ENCODE data around the gene CIAPIN1. TPM values are rescaled to one million over a fixed set of nuclear protein-coding genes. Genes with fewer than 3 reads are reported as not detected.

Gene CIAPIN1
- 71.3 and 81.2 TPM in 2 replicates for total RNA-seq

DNA sequence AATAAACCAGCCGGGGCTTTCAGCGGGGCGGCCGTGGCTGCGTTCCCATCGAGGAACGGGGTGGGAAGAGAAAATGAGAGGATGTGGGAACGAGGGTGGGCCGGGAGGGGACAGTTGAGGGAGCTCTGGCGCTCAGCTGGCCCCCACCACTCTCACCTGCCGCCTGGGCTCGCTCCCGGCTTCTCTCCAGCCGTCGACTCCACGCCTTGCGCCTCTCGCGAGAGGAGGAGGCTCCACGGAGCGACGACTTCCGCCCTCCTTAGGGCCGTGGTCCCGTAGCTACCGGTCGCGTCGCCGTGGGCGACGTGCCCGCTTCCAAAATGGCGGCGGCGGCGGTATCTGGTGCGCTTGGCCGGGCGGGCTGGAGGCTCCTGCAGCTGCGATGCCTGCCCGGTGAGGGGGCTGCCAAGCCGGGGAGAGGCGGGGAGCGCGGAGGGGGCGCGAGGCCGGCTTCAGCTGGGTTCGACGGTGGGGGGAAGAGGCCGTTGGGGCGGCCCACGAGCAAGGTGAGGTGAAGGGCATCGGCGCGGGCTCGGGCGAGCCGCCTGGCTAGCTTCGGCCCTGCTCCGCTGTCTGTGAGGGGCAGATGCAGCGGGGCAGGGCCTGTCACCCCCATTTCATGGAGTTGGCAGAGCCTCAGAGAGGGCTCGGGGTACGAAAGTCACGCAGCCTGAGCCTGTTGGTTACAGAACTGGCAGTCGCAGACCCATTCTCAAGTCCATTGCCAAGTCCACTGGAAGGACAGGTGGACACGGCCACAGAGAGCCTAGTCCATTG is at the start of gene CIAPIN1, which contains the start of gene COQ9:
Gene CIAPIN1 (minus strand): TSS at position 200 of the 777 bp plus-strand sequence. CDS start 6,457 bp downstream, outside the sequence.
Gene COQ9 (plus strand): TSS at position 294 of the 777 bp plus-strand sequence. CDS start 27 bp downstream, at position 321.
- DNase-seq (ENCODE audit: low read depth) = peak; percentile 84

GRCh38 chr16:57493767-57494166 is 46.6 kb upstream of the CIAPIN1 start:
- Histone ChIP-seq H3K36me3 (ENCODE audit: control insufficient read depth, insufficient read depth, low read length) (no peaks in the 10 kb centered on the region), H3K4me3 (ENCODE audit: low read depth, low read length) (no peak overlapping the region), H3K27me3 (ENCODE audit: control insufficient read depth, insufficient read depth, low read length) (no peaks in the 10 kb centered on the region)
- FAIRE-seq (no peak), DNase-seq (ENCODE audit: low read depth) (no peak)
- TF ChIP-seq, protein P1, sequence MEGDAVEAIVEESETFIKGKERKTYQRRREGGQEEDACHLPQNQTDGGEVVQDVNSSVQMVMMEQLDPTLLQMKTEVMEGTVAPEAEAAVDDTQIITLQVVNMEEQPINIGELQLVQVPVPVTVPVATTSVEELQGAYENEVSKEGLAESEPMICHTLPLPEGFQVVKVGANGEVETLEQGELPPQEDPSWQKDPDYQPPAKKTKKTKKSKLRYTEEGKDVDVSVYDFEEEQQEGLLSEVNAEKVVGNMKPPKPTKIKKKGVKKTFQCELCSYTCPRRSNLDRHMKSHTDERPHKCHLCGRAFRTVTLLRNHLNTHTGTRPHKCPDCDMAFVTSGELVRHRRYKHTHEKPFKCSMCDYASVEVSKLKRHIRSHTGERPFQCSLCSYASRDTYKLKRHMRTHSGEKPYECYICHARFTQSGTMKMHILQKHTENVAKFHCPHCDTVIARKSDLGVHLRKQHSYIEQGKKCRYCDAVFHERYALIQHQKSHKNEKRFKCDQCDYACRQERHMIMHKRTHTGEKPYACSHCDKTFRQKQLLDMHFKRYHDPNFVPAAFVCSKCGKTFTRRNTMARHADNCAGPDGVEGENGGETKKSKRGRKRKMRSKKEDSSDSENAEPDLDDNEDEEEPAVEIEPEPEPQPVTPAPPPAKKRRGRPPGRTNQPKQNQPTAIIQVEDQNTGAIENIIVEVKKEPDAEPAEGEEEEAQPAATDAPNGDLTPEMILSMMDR (IDR thresholded peaks at IDR 0.05; ENCODE audit: insufficient read depth, low read length, severe bottlenecking) = no peak

More for the DNA sequence above, at the start of gene CIAPIN1, which contains the start of gene COQ9:
- FAIRE-seq = no peak
- Histone ChIP-seq H3K27me3 (ENCODE audit: control insufficient read depth, insufficient read depth, low read length) (no peaks in the 10 kb centered on the region), H3K4me3 (ENCODE audit: low read depth, low read length) (peak within 1 kb of the TSS; percentile 94), H3K36me3 (ENCODE audit: control insufficient read depth, insufficient read depth, low read length) (peaks cover 6% of the 10 kb centered on the region)
- TF ChIP-seq, protein P1 (IDR thresholded peaks at IDR 0.05; ENCODE audit: insufficient read depth, low read length, severe bottlenecking) = no peak

GRCh38 chr16:57489229-57489628 is 42.0 kb upstream of the CIAPIN1 start:
- Histone ChIP-seq H3K27me3 (ENCODE audit: control insufficient read depth, insufficient read depth, low read length) (no peaks in the 10 kb centered on the region), H3K4me3 (ENCODE audit: low read depth, low read length) (no peak overlapping the region), H3K36me3 (ENCODE audit: control insufficient read depth, insufficient read depth, low read length) (no peaks in the 10 kb centered on the region)
- DNase-seq (ENCODE audit: low read depth) (no peak), FAIRE-seq (no peak)
- TF ChIP-seq, protein P1 (IDR thresholded peaks at IDR 0.05; ENCODE audit: insufficient read depth, low read length, severe bottlenecking) = no peak

DNA sequence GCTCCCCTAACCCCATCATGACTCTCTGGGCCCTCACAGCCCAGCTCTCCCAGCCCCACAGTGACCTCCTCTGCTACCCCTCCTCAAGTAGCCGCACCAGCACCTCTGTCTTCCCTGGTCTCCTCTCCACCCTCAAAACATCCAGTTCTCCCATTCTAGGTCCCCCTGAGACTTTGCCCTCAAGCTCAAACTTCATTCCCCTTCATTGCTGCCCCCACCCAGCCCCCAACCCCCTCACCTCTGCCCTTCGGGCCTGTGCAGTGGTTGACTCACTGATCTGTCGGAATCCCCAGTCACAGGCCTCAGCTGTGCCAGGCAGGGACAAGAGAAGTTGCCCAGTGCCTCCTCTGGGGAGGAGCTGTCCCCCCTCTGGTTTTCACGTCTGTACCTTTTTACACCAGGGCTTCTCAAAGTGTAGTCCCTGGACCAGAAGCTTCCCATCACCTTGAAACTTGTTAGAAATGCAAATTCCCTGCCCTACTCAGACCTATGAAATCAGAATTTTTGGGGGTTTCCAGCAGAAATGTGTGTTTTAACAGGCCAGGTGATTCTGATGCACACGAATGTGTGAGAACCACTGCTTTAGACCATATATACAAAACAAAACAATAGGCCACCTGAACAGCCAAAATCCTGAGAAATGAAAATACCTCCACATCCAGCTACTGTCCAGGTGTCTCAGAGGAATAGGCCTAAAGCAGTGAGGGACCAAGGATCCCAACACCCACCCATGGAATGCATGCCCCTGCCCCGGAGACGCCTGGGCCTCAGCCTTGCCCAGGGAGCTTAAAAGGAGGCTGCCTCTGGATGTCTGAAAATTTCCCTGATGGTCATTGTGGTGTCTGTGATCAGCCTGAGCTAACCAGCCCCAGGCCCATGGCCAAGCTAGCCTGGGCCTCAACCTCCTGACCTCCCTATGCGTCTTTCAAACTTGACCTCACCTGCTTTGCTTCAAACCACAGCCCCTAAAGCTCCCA is 40.0 kb upstream of the CIAPIN1 start:
- FAIRE-seq = no peak
- Histone ChIP-seq H3K36me3 (ENCODE audit: control insufficient read depth, insufficient read depth, low read length) (no peaks in the 10 kb centered on the region), H3K4me3 (ENCODE audit: low read depth, low read length) (no peak overlapping the region), H3K27me3 (ENCODE audit: control insufficient read depth, insufficient read depth, low read length) (no peaks in the 10 kb centered on the region)
- DNase-seq (ENCODE audit: low read depth) = no peak
- TF ChIP-seq, protein P1 (IDR thresholded peaks at IDR 0.05; ENCODE audit: insufficient read depth, low read length, severe bottlenecking) = no peak

GRCh38 chr16:57485916-57486857 is 39.0 kb upstream of the CIAPIN1 start, which contains the start of gene DOK4:
DOK4 (minus strand) TSS chr16:57486493; CDS start chr16:57479507, 6,986 bp downstream.
- FAIRE-seq (no peak), DNase-seq (ENCODE audit: low read depth) (peak; percentile 62)
- H3K4me3 ChIP-seq (ENCODE audit: low read depth, low read length) = peak within 1 kb of the TSS; percentile 64
- H3K27me3 ChIP-seq (ENCODE audit: control insufficient read depth, insufficient read depth, low read length) = no peaks in the 10 kb centered on the region
- no peaks in the 10 kb centered on the region for H3K36me3 ChIP-seq (ENCODE audit: control insufficient read depth, insufficient read depth, low read length)
- TF ChIP-seq, protein P1 (IDR thresholded peaks at IDR 0.05; ENCODE audit: insufficient read depth, low read length, severe bottlenecking) = no peak

All from bronchial epithelial cell (primary cell).